IPS-18a (cell line): Measurements from ENCODE around the gene MED17.

ENCODE experiments used
- H3K27ac ChIP-seq: one replicate; pipeline ENCODE4 v1.5.1; 2013; ENCODE audit warnings: low read length
- H3K27me3 ChIP-seq: one replicate; pipeline ENCODE4 v1.6.1; 2013; ENCODE audit warnings: mild to moderate bottlenecking, low read length; ENCODE audit not compliant: control insufficient read depth, insufficient read depth
- H3K36me3 ChIP-seq: one replicate; pipeline ENCODE4 v1.6.1; 2013; ENCODE audit warnings: low read depth, low read length; ENCODE audit not compliant: control insufficient read depth
- H3K4me1 ChIP-seq: one replicate; pipeline ENCODE4 v1.6.1; 2013; ENCODE audit warnings: low read depth, low read length; ENCODE audit not compliant: control insufficient read depth
- H3K4me3 ChIP-seq: one replicate; pipeline ENCODE4 v1.5.1; 2013; ENCODE audit warnings: low read length
- H3K9ac ChIP-seq: one replicate; pipeline ENCODE4 v1.6.1; 2013; ENCODE audit warnings: mild to moderate bottlenecking, low read length, moderate library complexity
- H3K9me3 ChIP-seq: one replicate; pipeline ENCODE4 v1.6.1; 2013; ENCODE audit warnings: low read depth, low read length; ENCODE audit not compliant: control insufficient read depth

MED17 gene

GRCh38 chr11:93791493-93791892, 7.4 kb downstream of the MED17 start:
- Histone ChIP-seq H3K4me1 (no peaks in the 10 kb centered on the region), H3K36me3 (peaks cover 93% of the 10 kb centered on the region), H3K4me3 (no peak overlapping the region), H3K27me3 (no peaks in the 10 kb centered on the region), H3K27ac (no peak overlapping the region), H3K9me3 (no peaks in the 10 kb centered on the region), H3K9ac (no peak overlapping the region)

GRCh38 chr11:93796441-93797231, 12.6 kb downstream of the MED17 start:
- H3K4me1 ChIP-seq: no peaks in the 10 kb centered on the region
- H3K36me3 ChIP-seq: peaks cover 95% of the 10 kb centered on the region
- no peak overlapping the region for H3K4me3 ChIP-seq
- no peaks in the 10 kb centered on the region for H3K9me3 ChIP-seq
- H3K27me3 ChIP-seq: no peaks in the 10 kb centered on the region
- no peak overlapping the region for H3K9ac ChIP-seq
- H3K27ac ChIP-seq: no peak overlapping the region

GRCh38 chr11:93801366-93801765, 17.3 kb downstream of the MED17 start:
- no peak overlapping the region for H3K9ac ChIP-seq
- H3K27ac ChIP-seq: no peak overlapping the region
- no peaks in the 10 kb centered on the region for H3K4me1 ChIP-seq
- H3K36me3 ChIP-seq: peaks cover 90% of the 10 kb centered on the region
- H3K4me3 ChIP-seq: no peak overlapping the region
- H3K27me3 ChIP-seq: no peaks in the 10 kb centered on the region
- H3K9me3 ChIP-seq: no peaks in the 10 kb centered on the region

GRCh38 chr11:93804879-93805278, 20.8 kb downstream of the MED17 start:
- no peak overlapping the region for H3K9ac ChIP-seq

GRCh38 chr11:93807980-93808379, 23.9 kb downstream of the MED17 start:
- H3K36me3 ChIP-seq: peaks cover 90% of the 10 kb centered on the region

More at GRCh38 chr11:93804879-93805278, 20.8 kb downstream of the MED17 start:
- Histone ChIP-seq H3K36me3 (peaks cover 89% of the 10 kb centered on the region), H3K9me3 (no peaks in the 10 kb centered on the region), H3K27me3 (no peaks in the 10 kb centered on the region), H3K27ac (no peak overlapping the region), H3K4me1 (no peaks in the 10 kb centered on the region), H3K4me3 (no peak overlapping the region)

GRCh38 chr11:93813974-93814373, 29.9 kb downstream of the MED17 start:
- Histone ChIP-seq H3K4me3 (no peak overlapping the region), H3K36me3 (peaks cover 61% of the 10 kb centered on the region), H3K27ac (no peak overlapping the region), H3K27me3 (no peaks in the 10 kb centered on the region), H3K9me3 (no peaks in the 10 kb centered on the region), H3K4me1 (no peaks in the 10 kb centered on the region), H3K9ac (no peak overlapping the region)

More at GRCh38 chr11:93807980-93808379, 23.9 kb downstream of the MED17 start:
- H3K9me3 ChIP-seq: no peaks in the 10 kb centered on the region
- no peaks in the 10 kb centered on the region for H3K4me1 ChIP-seq
- no peak overlapping the region for H3K27ac ChIP-seq
- no peak overlapping the region for H3K4me3 ChIP-seq
- H3K9ac ChIP-seq: no peak overlapping the region
- H3K27me3 ChIP-seq: no peaks in the 10 kb centered on the region

GRCh38 chr11:93814966-93815633, 31.0 kb downstream of the MED17 start:
- peaks cover 50% of the 10 kb centered on the region for H3K36me3 ChIP-seq
- H3K27me3 ChIP-seq: no peaks in the 10 kb centered on the region
- H3K27ac ChIP-seq: no peak overlapping the region
- H3K9ac ChIP-seq: no peak overlapping the region
- no peak overlapping the region for H3K4me3 ChIP-seq
- H3K9me3 ChIP-seq: no peaks in the 10 kb centered on the region
- peaks cover 1% of the 10 kb centered on the region for H3K4me1 ChIP-seq

- no peaks in the 10 kb centered on the region for H3K27me3 ChIP-seq
- peaks cover 27% of the 10 kb centered on the region for H3K36me3 ChIP-seq
- no peak overlapping the region for H3K4me3 ChIP-seq
- H3K9ac ChIP-seq: no peak overlapping the region
- H3K9me3 ChIP-seq: no peaks in the 10 kb centered on the region
- no peak overlapping the region for H3K27ac ChIP-seq
- H3K4me1 ChIP-seq: peaks cover 3% of the 10 kb centered on the region
Observed at GRCh38 chr11:93817426-93818348, 33.6 kb downstream of the MED17 start.

GRCh38 chr11:93819966-93820695, 36.0 kb downstream of the MED17 start:
- Histone ChIP-seq H3K27me3 (no peaks in the 10 kb centered on the region), H3K9me3 (no peaks in the 10 kb centered on the region), H3K36me3 (peaks cover 4% of the 10 kb centered on the region), H3K4me3 (no peak overlapping the region), H3K9ac (no peak overlapping the region), H3K27ac (no peak overlapping the region), H3K4me1 (peaks cover 3% of the 10 kb centered on the region)

GRCh38 chr11:93820847-93821246, 36.8 kb downstream of the MED17 start:
- Histone ChIP-seq H3K36me3 (no peaks in the 10 kb centered on the region), H3K27ac (no peak overlapping the region), H3K9ac (no peak overlapping the region), H3K4me1 (peaks cover 3% of the 10 kb centered on the region), H3K4me3 (no peak overlapping the region), H3K9me3 (no peaks in the 10 kb centered on the region), H3K27me3 (no peaks in the 10 kb centered on the region)

GRCh38 chr11:93821617-93822016, 37.5 kb downstream of the MED17 start:
- Histone ChIP-seq H3K27ac (no peak overlapping the region), H3K9ac (no peak overlapping the region), H3K36me3 (no peaks in the 10 kb centered on the region), H3K27me3 (no peaks in the 10 kb centered on the region), H3K9me3 (no peaks in the 10 kb centered on the region), H3K4me1 (peaks cover 3% of the 10 kb centered on the region), H3K4me3 (no peak overlapping the region)
